SK-N-MC (cell line): ENCODE data around the gene CHST12.

Source experiments
- EZH2 ChIP-seq: fragments of 200-600 bp; sonication (generic); IDR thresholded peaks from one replicate; pipeline ENCODE4 v1.6.1; 2017; ENCODE audit warnings: antibody characterized with exemption
- FOXP2 ChIP-seq: optimal IDR thresholded peaks from 2 replicates; pipeline ENCODE3; 2011; ENCODE audit warnings: mild to moderate bottlenecking, moderate library complexity; ENCODE audit not compliant: insufficient read depth; ENCODE audit errors: extremely low read length, control extremely low read depth
- POLR2AphosphoS5 ChIP-seq: IDR thresholded peaks from 2 replicates; pipeline ENCODE4 v1.6.1; 2012; ENCODE audit warnings: mild to moderate bottlenecking, low read depth, low read length, borderline replicate concordance

- TF ChIP-seq POLR2AphosphoS5, result no peak
- no peak for TF ChIP-seq EZH2
- no peak for TF ChIP-seq FOXP2
Measured at GRCh38 chr7:2474813-2475677, 71.6 kb downstream of the CHST12 start.
